HG03457 (cell line): ENCODE results near the gene PLEKHG4.
A peak's percentile ranks its signal among the peaks of the same experiment; 100 is the strongest.

Experiments used
- ATAC-seq: cut with Tn5 transposase; IDR thresholded peaks from one replicate; pipeline ENCODE4 v1.9.1; 2021; ENCODE audit warnings: moderate number of reproducible peaks; ENCODE audit not compliant: unreplicated experiment

PLEKHG4 gene

DNA sequence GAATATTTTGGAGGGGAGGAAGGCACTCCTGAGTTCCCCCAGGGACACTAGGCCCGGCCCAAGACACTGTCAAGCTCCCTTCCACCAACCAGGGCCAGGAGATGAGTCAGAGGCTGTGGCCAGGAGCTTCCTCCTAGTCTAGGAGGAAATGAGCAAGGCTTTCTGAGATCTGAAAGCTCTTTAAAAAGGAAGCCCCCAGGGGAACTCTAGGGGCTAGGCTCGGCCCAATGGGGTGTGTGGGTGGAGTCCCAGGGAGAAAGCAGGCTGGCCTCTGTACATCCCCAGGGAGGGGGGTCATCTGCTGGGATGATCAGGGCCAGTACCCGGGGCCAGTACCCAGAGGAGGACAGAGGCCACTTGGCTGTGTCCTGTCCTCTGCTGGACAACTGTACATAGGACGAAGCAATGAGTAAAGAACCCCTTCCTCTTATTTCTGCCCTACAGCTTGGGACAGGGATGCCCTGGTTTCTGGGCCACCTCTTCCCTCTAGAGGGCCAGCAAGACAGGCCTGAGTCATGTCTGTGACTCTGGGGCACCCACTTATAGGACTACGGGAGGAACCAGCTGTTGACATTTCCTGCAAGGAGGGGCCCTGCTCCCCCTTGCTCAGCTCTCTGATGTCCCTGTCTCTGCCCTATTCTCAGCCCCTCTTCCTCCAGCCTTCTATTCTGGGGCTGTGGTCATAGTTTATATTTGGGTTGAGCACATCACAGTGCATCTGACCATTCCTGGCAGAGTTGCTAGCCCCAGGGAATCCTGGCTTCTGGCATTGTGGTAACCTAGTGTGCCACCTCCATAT lies 34.7 kb upstream of the PLEKHG4 start:
- peak; percentile 42 for ATAC-seq

- no peak for ATAC-seq
These were observed 34.1 kb upstream of the PLEKHG4 start for GRCh38 chr16:67245186-67245585.

GRCh38 chr16:67245674-67246080 lies 33.7 kb upstream of the PLEKHG4 start:
- ATAC-seq, result no peak

DNA sequence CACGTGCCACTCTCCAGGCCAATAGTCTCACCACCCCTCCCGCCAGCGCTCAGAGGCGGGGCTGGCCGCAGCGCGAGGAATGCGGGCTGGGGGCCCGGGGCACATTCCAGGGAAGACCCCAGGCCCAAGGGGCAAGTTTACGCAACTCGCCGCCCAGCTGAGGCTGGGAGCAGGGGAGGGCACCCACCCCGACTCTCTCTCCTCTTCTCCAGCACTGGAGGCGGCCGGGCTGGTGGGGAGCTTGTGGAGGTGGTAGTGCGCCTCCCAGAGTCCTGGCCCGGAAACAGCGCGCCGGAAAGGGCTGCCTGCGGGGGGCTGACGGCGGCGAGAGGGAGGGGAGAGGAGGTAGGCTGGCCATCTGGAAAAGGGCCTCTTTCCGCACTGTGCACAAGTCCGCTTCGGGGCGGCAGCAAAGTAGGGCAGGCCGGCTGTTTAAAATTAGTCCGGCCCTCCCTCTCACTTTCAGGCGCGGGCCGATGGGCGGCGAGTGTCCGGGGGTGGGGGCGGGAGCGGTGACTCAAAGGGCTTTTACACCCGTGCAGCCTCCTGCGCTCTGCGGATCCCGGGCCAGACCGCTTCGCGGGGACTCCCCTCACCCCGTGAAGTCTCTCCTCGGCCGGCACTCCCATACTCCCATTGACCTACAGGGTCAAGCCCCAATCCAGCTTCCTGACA lies 33.1 kb upstream of the PLEKHG4 start:
- no peak for ATAC-seq

- ATAC-seq, result no peak
These were observed 32.6 kb upstream of the PLEKHG4 start for GRCh38 chr16:67246756-67247191.

DNA sequence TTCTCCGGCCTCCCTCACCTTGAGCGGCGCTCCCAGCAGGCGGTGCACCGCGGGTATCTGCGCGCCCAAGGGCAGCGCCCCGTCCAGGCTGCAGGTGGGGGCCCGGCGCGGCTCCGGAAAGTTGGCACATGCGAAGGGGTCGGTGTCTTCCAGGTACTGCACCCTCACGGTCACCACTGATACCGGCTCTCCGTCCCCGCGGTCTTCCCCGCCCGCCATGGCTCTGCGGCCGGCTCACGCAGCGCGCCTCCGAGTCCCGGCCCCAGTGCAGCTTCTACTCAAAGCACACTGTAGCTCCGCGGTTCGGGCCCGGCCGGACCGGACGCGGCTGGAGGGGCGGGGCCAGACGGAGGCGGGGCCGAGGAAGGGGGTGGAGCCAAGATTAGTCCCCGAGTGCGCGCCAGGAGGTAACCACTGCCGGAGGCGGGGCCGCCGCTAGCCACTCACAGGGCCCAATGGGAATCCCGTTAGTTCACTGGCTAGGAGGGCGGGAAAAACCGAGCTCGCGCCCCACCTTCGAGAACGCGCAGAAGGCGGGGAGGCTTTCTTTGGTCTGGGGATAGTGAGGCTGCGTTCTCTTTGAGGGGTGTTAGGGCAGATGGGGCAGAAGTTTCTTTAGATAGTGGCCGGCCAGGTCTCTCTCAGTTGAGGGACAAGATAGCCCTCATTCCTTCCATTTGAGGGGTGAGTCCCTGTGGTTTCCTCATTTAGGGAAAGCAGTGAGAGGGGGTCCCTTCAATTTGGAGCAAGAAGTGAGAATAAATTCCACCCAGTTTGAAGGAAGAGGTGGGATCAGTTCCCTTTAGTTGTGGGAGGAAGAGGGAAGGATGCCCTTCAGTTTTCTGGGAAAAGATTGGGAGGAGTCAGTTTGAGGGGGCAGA lies 31.9 kb upstream of the PLEKHG4 start, which contains the start of gene FHOD1:
TSS of gene FHOD1 (minus strand) at position 290 of the 881 bp plus-strand sequence. CDS start at position 219, 71 bp downstream.
- peak; percentile 45 for ATAC-seq

- ATAC-seq, result no peak
These were observed 31.3 kb upstream of the PLEKHG4 start for GRCh38 chr16:67248073-67248400.

- no peak for ATAC-seq
These were observed 30.7 kb upstream of the PLEKHG4 start, which contains the start of gene SLC9A5 for GRCh38 chr16:67248401-67249177. Gene SLC9A5, plus strand, starts transcription at chr16:67248979. Its CDS starts 36 bp downstream, at chr16:67249015.

DNA sequence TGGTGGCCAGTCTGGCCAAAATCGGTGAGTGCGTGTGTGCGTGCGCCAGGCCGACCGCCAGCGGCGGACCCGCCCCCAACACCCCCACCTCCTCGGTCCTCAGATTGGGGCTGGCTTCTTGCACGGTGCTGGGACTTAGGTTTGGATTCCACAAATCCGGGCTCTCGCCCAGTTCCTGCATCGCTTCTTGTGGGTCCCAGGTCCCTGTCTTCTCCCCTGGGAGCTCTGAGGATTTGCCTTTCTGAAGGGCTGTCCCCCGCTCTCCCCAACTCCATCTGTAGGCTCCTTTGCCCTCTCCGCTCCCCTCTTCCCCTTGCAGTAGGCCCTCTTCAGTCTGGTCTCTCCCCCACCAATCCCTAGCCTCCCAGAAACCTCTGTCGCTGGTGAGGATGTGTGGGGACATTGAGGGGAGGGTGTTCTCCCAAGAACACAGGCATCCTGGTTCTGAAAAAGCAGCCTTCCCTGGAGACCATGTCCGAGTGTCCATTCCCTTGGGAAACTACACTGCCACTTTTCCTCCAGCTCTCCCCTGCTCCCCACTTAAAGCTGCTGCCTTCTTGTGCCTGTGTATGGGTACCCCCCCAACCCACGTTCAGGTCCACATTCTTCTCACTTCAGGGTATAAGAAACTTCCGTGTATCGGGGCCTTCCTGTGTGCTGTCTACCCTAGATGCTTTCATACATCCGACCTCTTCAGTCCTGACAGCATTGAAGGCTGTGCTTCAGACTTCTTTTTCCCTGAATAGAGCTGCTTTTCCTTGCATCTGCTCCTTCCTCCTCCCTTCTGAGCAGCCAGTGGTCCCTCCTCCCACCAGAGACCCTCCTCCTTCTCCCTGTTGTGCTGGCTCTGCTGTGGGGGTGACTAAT lies 29.9 kb upstream of the PLEKHG4 start:
- ATAC-seq, result no peak

DNA sequence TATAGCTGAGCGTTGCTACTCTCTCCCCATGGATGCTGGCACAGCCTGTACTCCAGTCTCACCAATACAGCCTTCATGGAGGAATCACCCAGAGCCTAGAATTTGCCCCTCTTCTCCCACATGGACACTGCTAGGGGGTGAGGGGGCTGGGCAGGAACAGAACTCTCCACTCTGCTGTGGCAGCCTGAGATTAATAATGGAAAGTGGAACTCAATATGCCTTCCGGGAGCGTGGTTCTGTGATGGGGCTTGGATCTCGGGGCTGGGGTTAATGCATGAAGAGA lies 29.3 kb upstream of the PLEKHG4 start:
- ATAC-seq, result no peak

DNA sequence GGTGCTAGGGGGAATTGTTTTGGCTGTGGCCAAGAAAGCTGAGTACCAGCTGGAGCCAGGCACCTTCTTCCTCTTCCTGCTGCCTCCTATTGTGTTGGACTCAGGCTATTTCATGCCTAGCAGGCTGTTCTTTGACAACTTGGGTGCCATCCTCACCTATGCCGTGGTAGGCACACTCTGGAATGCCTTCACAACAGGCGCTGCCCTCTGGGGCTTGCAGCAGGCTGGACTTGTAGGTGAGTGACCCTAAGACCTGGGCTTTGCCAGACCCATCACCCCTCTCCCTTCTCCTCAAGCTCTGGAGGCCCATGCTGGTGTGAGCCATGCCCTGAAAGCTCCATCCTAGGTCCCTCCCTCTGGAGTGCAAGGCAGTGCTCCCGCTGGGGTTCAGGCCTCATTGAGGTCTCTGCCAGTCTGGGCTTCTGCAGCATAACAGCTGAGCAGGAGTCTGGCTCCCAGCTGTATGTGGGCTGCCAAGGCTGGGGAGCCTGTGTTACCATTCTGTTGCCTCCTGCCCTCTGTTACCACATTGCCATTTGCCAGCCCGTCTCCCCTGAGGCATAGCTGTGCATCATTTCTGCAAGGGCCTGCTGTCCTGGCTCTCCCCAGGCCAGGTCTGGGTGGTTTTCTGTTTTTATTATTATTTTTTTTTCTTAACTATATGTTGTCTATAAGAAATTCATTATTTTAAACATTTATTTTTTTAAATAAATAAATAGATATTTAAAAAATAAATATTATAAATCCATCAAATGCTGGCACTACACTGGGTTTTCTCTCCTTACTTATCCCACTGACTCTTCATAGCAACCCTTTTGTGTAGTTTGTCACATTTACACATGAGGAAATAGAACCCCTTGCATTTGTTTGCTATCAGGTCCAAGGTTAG lies 26.5 kb upstream of the PLEKHG4 start:
- ATAC-seq, result no peak

DNA sequence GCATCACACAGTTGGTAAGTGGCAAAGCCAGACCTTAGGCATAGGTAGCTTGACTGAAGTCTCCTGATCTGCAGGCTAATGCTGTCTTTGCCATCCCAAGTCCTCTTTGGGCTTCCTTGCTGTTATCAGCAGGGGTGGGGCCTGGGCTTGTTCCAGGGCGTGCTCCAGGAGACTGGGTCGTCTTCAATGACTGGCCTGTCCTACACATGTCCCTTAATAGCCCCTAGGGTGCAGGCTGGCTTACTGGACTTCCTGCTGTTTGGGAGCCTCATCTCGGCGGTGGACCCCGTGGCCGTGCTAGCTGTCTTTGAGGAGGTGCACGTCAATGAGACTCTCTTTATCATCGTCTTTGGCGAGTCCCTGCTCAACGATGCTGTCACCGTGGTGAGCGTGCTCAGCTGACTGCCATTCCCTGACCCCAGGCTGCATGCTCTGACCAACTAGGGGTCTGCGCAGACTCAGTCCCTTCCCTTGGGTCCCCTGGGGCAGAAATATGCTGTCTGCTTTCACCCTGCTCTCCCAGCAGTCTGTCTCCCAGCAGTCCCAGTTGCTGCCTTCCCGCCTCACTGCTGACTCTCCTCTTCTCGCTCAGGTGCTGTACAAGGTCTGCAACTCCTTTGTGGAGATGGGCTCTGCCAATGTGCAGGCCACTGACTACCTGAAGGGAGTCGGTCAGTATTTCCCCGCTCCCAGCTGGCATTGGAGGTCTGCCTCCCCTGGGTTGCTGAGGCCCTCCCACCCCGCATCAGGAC lies 24.4 kb upstream of the PLEKHG4 start:
- no peak for ATAC-seq

DNA sequence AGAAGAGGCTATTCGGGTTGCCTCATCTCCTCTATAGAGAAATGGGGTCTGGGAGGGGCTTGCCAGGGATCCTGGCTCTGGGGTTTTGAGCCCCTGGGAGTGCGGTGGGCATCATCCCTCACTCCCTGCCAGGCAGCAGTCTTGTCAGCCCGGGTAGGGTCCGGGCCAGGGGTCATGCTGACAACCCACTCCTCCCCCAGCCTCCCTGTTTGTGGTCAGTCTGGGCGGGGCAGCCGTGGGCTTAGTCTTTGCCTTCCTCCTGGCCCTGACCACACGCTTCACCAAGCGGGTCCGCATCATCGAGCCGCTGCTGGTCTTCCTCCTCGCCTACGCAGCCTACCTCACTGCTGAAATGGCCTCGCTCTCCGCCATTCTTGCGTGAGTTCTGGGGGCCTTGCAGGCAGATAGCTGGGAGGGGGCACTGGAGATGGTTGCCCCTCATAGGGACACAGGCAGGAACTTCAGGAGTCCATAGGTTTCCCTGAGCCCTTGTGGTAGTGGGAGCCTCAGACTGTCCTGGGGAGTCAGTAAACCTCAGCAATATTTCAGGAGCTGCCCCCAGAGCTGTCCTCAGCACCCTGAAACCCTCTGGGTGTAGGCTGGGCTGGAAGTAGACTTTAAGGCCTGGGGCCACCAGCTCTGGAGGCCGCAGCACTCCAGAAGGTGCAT lies 23.6 kb upstream of the PLEKHG4 start:
- ATAC-seq, result no peak

GRCh38 chr16:67256701-67257230 lies 22.6 kb upstream of the PLEKHG4 start:
- no peak for ATAC-seq

DNA sequence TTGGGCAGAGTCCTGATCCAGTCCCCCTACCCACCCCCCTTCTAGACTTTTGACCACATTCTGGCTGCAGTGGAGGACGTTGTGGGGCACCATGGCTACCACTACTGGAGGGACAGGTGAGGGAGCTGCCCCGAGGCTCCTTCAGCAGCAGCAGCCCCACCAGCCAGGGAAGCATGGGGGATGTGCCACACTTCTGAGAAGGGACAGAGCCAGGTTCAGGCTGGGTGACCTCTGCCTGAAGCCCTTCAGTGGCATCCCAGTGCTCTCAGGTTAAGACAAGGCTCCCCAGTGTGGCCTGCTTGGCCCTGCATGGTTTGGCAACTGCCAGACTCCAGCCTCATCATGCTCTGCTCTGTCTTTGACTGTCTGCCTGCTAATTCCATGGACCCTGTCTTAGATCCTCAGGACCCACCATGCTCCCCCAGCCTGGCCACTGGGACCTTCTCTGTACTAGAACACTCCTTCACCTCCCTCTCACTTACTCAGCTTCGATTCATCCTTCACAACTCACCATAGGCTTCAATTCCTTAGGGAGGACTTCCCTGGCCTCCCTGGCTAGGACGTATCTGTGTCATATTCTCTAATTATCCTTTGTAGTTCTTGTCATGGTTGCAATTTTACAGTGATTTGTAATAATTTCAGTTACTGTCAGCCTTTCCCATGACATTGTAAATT lies 21.7 kb upstream of the PLEKHG4 start:
- ATAC-seq, result no peak

DNA sequence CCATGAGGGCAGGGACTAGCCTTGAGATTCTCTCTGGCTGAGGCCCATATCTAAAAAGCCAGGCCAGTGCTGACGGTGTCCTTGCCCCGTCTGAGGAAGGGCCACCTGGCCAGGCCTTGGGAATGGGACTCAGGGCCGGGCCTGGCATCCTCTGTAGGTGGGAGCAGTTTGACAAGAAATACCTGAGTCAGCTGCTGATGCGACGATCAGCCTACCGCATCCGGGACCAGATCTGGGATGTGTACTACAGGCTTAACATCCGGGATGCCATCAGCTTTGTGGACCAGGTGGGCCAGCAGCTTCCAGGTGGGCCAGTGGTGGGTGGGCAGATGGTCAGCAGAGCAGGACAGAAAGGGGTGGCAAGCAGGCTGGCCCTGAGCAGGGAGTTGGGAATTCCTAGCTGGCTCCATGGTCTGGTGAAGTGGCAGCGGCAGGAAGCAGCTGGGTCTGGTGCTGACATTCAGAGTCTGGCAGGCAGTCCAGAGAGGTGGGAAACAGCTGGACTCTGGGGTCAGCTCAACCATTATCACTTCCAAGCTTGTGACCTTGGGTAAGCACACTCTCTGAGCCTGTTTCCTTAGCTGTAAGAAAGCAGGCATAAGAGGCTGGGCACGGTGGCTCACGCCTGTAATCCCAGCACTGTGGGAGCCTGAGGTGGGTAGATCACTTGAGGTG lies 21.0 kb upstream of the PLEKHG4 start:
- ATAC-seq, result no peak
